ENCODE results near the gene DENND5A. TPM values are rescaled to one million over a fixed set of nuclear protein-coding genes. Genes with fewer than 3 reads are reported as not detected.

DENND5A gene
- polyA plus RNA-seq, 3 donors, result 24.4 to 291 (median 37.5) TPM

DNA sequence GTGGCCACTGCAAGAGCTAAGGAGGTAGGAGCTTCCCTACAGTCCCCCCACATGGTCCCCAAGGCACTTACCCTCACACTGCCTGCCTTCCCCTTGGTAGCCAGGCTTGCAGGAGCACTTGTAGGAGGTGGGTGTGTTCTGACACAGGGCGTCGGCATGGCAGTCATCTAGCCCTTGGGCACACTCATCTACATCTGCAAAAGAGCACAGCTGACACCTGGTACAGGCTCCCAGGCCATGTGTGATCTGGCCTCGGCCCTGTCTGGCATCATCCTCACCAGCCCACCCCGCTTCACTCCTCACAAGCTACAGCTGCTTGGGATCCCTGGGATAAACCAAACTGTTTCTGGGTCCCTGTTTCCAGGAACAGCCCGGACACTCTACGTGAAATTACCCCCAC, 175.5 kb downstream of the DENND5A start:
- Histone ChIP-seq H3K9ac (ENCODE audit: insufficient read depth, low read length, poor library complexity, severe bottlenecking) (no peak overlapping the region), H3K4me3 (replicated peaks in 1 of 3; ENCODE audit: low read depth in 2 of 3, low read length in 3 of 3) (no peak overlapping the region), H4K20me1 (ENCODE audit: insufficient read depth, low read length) (no peaks in the 10 kb centered on the region), H3K79me2 (ENCODE audit: insufficient read depth, low read length) (no peaks in the 10 kb centered on the region), H3K4me1 (ENCODE audit: control insufficient read depth in 1 of 2, insufficient read depth in 2 of 2, low read length in 2 of 2) (peaks cover 3 to 15% of the 10 kb centered on the region in 2 donors), H3K9me3 (replicated peaks in 1 of 2; ENCODE audit: control insufficient read depth in 1 of 2, insufficient read depth in 1 of 2, low read length in 2 of 2) (peaks cover 0 to 10% of the 10 kb centered on the region in 2 donors), H2AFZ (ENCODE audit: insufficient read depth, low read depth, low read length, poor library complexity, severe bottlenecking) (no peak overlapping the region), H3K27ac (ENCODE audit: low read depth in 1 of 2, low read length in 2 of 2) (no peak overlapping the region), H3K27me3 (ENCODE audit: control insufficient read depth in 2 of 2, insufficient read depth in 2 of 2, low read length in 2 of 2) (peaks cover 37 to 55% of the 10 kb centered on the region in 2 donors), H3K4me2 (replicated peaks; ENCODE audit: extremely low read depth, low read length, poor library complexity, severe bottlenecking) (no peak overlapping the region), H3K36me3 (replicated peaks in 1 of 2; ENCODE audit: control insufficient read depth in 1 of 2, insufficient read depth in 2 of 2, low read length in 2 of 2) (no peaks in the 10 kb centered on the region)
- Mint-ChIP-seq H3K27ac (no peak overlapping the region), H3K27me3 (ENCODE audit: low read depth in 3 of 3) (peaks cover 52 to 60% (median 54%) of the 10 kb centered on the region in 3 donors), H3K36me3 (peaks cover 0 to 13% of the 10 kb centered on the region in 2 donors), H3K4me3 (peak overlapping the region in 1 of 2 donors; percentile 85), H3K4me1 (peaks cover 8% of the 10 kb centered on the region), H3K9me3 (peaks cover 0 to 14% (median 5%) of the 10 kb centered on the region in 7 donors)
- intact Hi-C loops (cut with micrococcal nuclease), result no loop called here
- WGBS (ENCODE audit: insufficient coverage), result 96% methylated on average over 4 of the region's 6 CpGs
- TF ChIP-seq, protein P1, sequence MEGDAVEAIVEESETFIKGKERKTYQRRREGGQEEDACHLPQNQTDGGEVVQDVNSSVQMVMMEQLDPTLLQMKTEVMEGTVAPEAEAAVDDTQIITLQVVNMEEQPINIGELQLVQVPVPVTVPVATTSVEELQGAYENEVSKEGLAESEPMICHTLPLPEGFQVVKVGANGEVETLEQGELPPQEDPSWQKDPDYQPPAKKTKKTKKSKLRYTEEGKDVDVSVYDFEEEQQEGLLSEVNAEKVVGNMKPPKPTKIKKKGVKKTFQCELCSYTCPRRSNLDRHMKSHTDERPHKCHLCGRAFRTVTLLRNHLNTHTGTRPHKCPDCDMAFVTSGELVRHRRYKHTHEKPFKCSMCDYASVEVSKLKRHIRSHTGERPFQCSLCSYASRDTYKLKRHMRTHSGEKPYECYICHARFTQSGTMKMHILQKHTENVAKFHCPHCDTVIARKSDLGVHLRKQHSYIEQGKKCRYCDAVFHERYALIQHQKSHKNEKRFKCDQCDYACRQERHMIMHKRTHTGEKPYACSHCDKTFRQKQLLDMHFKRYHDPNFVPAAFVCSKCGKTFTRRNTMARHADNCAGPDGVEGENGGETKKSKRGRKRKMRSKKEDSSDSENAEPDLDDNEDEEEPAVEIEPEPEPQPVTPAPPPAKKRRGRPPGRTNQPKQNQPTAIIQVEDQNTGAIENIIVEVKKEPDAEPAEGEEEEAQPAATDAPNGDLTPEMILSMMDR (IDR thresholded peaks at IDR 0.05), result no peak
- no peak for DNase-seq

DNA sequence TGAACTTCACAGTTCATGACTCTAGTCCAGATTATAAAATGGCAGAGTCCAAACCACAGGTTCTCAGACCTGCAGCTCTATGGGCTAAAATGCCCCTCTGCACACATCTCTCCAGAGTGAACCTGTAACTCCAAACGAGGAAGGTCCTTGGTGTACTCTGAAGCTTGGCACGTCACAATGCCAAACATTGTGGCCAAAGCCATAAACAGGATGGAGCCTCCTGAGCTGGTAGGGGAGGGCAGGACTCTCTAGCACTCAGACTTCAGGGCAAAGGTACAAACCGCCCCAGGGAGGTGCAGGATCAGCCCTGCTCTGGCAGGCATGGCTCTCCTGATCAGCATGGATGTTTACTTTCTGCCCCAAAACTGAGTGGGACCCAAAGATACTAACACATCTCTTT, 176.1 kb downstream of the DENND5A start:
- peaks cover 37 to 55% of the 10 kb centered on the region in 2 donors for H3K27me3 ChIP-seq (ENCODE audit: control insufficient read depth in 2 of 2, insufficient read depth in 2 of 2, low read length in 2 of 2)
- H3K4me3 ChIP-seq (replicated peaks in 1 of 3; ENCODE audit: low read depth in 2 of 3, low read length in 3 of 3), result no peak overlapping the region
- H3K79me2 ChIP-seq (ENCODE audit: insufficient read depth, low read length), result no peaks in the 10 kb centered on the region
- no peak overlapping the region for H2AFZ ChIP-seq (ENCODE audit: insufficient read depth, low read depth, low read length, poor library complexity, severe bottlenecking)
- intact Hi-C loops (cut with micrococcal nuclease), result no loop called here
- no peak for DNase-seq
- no peaks in the 10 kb centered on the region for H3K36me3 ChIP-seq (replicated peaks in 1 of 2; ENCODE audit: control insufficient read depth in 1 of 2, insufficient read depth in 2 of 2, low read length in 2 of 2)
- no peak overlapping the region for H3K27ac ChIP-seq (ENCODE audit: low read depth in 1 of 2, low read length in 2 of 2)
- TF ChIP-seq, protein P1 (IDR thresholded peaks at IDR 0.05), result no peak
- peaks cover 0 to 10% of the 10 kb centered on the region in 2 donors for H3K9me3 ChIP-seq (replicated peaks in 1 of 2; ENCODE audit: control insufficient read depth in 1 of 2, insufficient read depth in 1 of 2, low read length in 2 of 2)
- peaks cover 51 to 59% (median 54%) of the 10 kb centered on the region in 3 donors for H3K27me3 Mint-ChIP-seq (ENCODE audit: low read depth in 3 of 3)
- no peak overlapping the region for H3K27ac Mint-ChIP-seq
- H3K9ac ChIP-seq (ENCODE audit: insufficient read depth, low read length, poor library complexity, severe bottlenecking), result no peak overlapping the region
- 76% methylated on average over 2 of the region's 3 CpGs for WGBS (ENCODE audit: insufficient coverage)
- H3K36me3 Mint-ChIP-seq, result peaks cover 0 to 13% of the 10 kb centered on the region in 2 donors
- peaks cover 8% of the 10 kb centered on the region for H3K4me1 Mint-ChIP-seq
- peaks cover 3 to 15% of the 10 kb centered on the region in 2 donors for H3K4me1 ChIP-seq (ENCODE audit: control insufficient read depth in 1 of 2, insufficient read depth in 2 of 2, low read length in 2 of 2)
- no peak overlapping the region for H3K4me2 ChIP-seq (replicated peaks; ENCODE audit: extremely low read depth, low read length, poor library complexity, severe bottlenecking)
- H3K4me3 Mint-ChIP-seq, result peak overlapping the region in 1 of 2 donors; percentile 85
- no peaks in the 10 kb centered on the region for H4K20me1 ChIP-seq (ENCODE audit: insufficient read depth, low read length)
- peaks cover 0 to 14% (median 5%) of the 10 kb centered on the region in 7 donors for H3K9me3 Mint-ChIP-seq

Small RNAs within 50 kb of the gene (small RNA-seq; reads per million reads assigned to genes)
- not detected for gene MIR5691 (ENCODE audit: insufficient read length, low read depth)
- gene RF00017 (ENCODE audit: insufficient read length, low read depth), result not detected

Other genes starting within 250 kb of the DENND5A start
- under 1 TPM in 2 of 3 donors, not detected in 1; 0.21 to 0.36 TPM for gene SCUBE2, start 173.8 kb downstream of the DENND5A start, polyA plus RNA-seq
- gene TMEM41B, start 49.2 kb upstream of the DENND5A start, polyA plus RNA-seq, result 10 to 100 TPM in 1 of 3 donors, 1 to 10 TPM in 2; 5.5 to 11.3 (median 5.9) TPM
- 10 to 100 TPM in 1 of 3 donors, 1 to 10 TPM in 2; 7.0 to 12.9 (median 8.1) TPM for gene IPO7, start 119.3 kb upstream of the DENND5A start, polyA plus RNA-seq
- 10 to 100 TPM; 26.8 to 30.5 (median 30.1) TPM for gene ZNF143, start 195.7 kb upstream of the DENND5A start, polyA plus RNA-seq

Data from CD14-positive monocyte (primary cell).